Erythroblast (primary cell): ENCODE results near the gene VRK2.
"Not testable (repeated sequence)": the region's sequence is repeated elsewhere in the genome, so short reads cannot be mapped to it uniquely, and the experiment has no call there.

Source experiments
- DNase-seq, 2 experiments: peaks; one replicate each; lab custom pipeline; 2025; lab: John Stamatoyannopoulos, UW
- GATA1 ChIP-seq: IDR thresholded peaks from 2 replicates; pipeline ENCODE4 v1.6.1; 2011; ENCODE audit warnings: low read depth, mild to moderate bottlenecking, control low read depth, low read length, moderate library complexity
- POLR2A ChIP-seq: IDR thresholded peaks from 2 replicates; pipeline ENCODE4 v1.6.1; 2011; ENCODE audit warnings: mild to moderate bottlenecking, low read length

The VRK2 gene

DNA sequence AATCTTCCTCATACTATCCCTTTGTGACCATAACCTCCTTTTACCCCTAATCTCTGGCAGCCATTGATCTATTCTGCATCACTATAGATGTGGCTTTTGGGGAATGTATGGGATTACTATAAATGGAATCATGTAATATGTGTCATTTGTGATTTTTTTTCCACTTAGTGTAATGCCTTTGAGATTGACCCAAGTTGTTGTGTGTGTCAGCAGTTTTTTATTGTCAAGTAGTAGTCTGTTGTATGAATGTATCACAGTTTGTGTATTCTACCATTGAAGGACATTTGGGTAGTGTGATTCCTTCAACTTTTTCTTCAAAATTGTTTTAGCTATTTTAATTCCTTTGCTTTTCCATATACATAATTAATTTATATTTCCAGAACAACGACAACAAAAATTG, 18.6 kb downstream of the VRK2 start:
- no peak for DNase-seq
- TF ChIP-seq POLR2A = no peak
- no peak for TF ChIP-seq GATA1

DNA sequence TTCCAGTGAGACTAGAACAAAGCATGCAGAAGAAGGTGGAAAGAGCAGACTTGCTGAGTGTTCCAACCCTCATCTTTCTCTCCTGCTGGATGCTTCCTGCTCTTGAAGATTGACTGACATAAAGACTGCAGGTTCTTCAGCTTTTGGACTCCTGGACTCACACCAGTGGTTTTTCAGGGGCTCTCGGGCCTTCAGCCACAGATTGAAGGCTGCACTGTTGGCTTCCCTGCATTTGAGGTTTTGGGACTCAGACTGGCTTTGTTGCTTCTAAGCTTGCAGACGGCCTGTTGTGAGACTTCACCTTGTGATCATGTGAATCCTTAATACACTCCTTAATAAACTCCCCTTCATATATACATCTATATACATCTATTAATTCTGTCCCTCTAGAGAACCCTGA, 20.4 kb downstream of the VRK2 start:
- DNase-seq = no peak
- no peak for TF ChIP-seq POLR2A
- TF ChIP-seq GATA1 = no peak

DNA sequence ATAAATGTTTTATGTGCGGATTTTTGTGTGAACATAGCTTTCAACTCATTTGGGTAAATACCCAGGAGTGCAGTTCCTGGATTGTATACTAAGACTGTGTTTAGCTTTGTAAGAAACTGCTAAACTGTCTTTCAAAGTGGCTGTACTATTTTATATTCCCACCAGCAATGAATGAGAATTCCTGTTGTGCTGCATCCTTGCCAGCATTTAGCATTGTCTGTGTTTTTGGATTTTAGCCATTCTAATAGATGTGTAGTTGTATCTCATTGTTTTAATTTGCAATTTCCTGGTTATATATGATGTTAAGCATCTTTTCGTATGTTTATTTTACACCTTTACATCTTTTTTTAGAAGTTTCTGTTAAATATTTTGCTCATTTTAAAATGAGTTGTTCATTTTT, 24.2 kb downstream of the VRK2 start:
- no peak for DNase-seq
- no peak for TF ChIP-seq POLR2A
- TF ChIP-seq GATA1 = no peak

DNA sequence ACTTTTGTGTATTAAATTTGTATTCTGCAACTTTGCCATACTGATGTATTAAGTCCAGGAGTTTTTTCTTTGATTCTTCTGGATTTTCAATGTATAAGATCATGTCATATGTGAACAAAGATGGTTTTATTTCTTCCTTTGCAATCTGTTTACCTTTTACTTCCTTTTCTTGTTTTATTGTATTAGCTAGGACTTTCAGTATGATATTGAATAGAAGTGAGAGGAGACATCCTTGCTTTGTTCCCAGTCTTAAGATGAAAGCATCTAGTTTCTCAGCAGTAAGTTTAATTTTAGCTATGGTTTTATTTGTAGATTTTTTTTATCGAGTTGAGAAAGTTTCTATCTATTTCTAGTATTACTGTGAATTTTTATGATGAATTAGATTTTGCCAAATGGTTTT, 25.5 kb downstream of the VRK2 start:
- TF ChIP-seq GATA1 = no peak
- no peak for TF ChIP-seq POLR2A
- no peak for DNase-seq

DNA sequence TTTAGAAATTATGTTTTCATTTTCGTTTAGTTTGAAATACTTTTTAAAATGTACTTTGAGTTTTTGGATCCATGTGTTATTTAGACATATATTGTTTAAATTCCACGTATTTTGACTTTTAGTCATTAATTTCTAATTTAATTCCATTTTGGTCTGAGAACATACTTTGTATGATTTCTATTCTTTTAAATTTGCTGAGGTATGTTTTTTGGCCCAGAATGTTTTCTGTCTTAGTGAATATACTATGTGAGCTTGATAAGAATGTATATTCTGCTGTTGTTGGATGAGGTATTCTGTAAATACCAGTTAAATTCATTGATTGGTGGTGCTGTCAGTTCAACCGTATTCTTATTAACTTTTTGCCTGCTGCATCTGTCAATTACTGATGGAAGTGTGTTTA, 26.4 kb downstream of the VRK2 start:
- no peak for DNase-seq
- TF ChIP-seq POLR2A (no peak), GATA1 (no peak)

DNA sequence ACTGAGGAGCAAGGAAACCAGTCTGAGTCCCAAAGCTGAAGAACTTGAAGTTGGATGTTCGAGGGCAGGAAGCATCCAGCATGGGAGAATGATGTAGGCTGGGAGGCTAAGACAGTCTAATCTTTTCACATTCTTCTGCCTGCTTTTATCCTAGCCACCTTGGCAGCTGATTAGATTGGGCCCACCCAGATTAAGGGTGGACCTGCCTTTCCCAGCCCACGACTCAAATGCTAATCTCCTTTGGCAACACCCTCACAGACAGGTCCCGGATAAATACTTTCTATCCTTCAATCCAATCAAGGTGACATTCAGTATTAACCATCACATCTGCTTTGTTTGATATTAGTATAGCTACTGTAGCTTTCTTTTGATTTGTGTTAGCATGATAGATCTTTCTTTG, 27.1 kb downstream of the VRK2 start:
- TF ChIP-seq POLR2A (no peak), GATA1 (no peak)
- peak in 1 of 2 experiments; percentile 73 for DNase-seq

DNA sequence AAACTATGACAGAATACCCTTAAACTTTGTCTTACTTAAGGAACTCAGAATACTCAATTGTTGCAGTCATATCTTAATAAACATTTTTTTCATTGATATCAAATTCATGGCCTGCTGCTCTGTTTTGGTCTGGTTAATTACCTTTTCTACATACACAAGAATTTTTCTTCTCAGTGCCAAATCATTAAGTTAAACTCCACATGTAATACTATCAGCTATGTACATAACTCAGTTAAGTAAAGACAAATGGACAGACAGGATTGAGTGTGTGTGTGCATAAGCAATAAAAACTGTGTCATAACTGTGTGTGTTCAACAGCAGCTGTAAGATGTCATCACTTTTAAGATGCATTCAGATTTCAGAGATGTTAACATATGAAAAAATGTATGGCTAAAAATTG, 34.4 kb downstream of the VRK2 start:
- TF ChIP-seq POLR2A (no peak), GATA1 (no peak)
- DNase-seq = no peak

DNA sequence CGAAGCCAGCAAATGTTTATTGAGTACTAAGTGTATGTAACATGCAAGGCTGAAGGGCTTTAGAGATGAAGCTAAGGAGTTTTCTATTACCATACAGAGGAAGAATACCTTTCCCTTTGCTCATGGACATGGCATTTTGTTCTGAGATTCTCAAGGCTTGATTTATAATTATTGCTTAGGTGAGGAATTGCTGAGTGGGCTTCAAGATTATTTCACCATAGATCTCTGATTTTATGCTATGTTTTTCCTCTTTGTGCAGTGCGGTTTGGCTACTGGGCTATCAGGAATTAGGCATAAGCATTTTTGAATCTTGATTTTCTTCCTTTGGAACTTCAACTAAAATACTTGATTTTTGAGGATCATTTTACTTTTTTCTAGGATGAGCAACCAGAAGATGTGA, 42.5 kb downstream of the VRK2 start:
- no peak for DNase-seq
- TF ChIP-seq GATA1 = no peak
- no peak for TF ChIP-seq POLR2A

DNA sequence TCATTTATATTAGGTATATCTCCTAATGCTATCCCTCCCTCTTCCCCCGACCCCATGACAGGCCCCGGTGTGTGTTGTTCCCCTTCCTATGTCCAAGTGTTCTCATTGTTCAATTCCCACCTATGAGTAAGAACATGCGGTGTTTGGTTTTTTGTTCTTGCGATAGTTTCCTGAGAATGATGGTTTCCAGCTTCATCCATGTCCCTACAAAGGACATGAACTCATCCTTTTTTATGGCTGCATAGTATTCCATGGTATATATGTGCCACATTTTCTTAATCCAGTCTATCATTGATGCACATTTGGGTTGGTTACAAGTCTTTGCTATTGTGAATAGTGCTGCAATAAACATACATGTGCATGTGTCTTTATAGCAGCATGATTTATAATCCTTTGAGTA, 46.2 kb downstream of the VRK2 start:
- not testable (repeated sequence) for DNase-seq

DNA sequence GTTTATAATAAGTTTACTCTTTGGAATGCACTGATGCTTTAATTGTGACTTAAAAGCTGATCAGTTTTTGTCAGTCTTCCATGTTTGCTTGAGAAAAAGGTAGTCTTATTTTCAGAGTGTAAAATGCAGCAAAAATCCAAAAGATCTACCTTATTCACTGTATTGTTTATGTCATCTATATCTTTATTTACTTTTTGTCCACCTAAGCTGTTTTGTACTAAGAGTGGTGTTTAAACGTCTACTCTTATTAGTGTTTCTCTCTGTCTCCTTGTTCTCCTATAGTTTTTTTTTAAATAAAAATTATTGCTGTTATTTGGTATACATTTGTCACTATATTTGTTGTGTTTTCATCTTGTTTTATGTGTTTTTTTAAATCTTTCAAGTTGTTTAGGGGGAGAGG, 50.4 kb downstream of the VRK2 start:
- TF ChIP-seq GATA1 (no peak), POLR2A (no peak)

DNA sequence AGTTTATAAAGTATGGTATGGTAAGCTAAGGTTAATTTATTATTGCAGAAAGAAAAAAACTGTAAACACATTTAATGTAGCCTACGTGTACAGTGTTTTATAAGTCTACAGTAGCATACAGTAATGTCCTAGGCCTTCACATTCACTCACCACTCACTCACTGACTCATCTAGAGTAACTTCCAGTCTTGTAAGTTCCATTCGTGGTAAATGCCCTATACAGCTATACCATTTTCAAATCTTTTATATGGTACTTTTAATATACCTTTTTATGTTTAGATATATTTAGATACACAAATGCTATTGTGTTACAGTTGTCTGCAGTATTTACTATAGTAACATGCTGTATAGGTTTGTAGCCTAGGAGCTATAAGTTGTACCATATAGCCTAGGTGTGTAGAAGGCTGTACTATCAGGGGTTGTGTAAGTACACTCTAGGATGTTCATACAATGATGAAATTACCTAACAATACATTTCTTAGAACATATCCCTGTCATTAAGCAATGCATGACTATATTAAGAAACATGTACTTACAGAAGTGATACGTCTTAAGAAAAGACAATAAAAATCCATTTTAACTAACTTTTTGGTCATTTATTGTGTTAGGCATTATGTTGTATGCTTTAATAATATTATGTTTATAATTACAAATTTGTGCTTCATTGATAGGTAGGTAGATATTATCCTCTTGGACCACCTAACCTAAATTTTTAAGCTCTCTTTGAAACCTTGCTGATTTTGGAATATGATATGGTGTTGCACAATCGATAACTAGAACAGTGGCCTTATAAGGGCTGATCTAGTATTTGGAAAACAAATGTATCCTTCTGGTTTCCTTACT, 51.9 kb downstream of the VRK2 start:
- TF ChIP-seq POLR2A (no peak), GATA1 (no peak)
- peak; percentile 32 to 42 for DNase-seq

More for the DNA sequence above, 50.4 kb downstream of the VRK2 start:
- no peak for DNase-seq

DNA sequence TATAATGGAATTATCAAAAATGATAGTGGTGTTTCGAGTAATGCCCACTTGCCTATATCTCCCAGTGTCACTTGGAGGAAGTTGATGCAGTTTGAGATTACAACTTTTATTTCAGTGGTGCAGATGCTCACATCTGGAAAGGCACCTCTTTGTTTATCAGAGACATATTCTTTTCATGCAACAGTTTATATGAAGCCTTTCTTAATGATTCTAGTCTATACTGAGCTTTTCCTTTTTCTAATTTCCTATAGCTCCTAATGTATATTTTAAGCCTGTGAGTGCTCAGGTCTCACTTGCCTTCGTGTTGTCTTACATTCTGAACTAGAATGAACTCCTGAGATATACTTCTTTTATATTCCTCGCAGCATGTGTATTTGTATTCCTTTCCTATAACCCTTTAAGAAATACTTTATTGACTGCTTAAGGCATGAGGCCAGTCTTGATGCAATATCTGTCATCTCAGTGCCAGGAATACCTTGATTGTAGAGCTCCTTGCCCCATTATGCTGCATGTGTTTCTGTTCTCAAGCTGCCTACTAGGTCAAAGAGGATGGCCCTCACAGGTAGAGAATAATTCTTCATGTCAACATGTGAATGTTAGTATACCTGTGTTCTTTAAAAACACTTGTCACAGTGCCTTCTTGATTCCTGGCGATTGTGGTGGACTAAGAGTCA, 52.6 kb downstream of the VRK2 start:
- peak; percentile 46 to 83 for DNase-seq
- TF ChIP-seq POLR2A (no peak), GATA1 (no peak)

DNA sequence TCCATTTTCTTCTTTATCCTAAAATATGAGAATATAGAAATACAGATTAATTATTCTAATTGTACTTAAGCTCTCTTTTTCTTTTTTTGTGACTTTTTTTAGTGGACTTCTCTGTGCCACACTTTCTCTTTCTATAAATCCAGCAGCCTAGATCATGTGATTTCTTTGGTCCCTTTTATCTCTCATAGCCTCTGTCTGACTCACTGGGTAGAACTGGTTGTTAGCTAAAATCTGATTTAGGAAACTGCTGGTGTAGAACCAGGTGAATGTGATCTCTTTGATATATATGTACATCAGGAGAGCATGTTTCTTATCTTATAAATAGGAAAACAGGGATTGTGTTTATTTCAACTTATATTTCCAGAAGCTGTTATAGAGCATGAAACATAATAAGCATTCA, 54.9 kb downstream of the VRK2 start:
- TF ChIP-seq GATA1 = no peak
- no peak for TF ChIP-seq POLR2A
- DNase-seq = peak in 1 of 2 experiments; percentile 11

DNA sequence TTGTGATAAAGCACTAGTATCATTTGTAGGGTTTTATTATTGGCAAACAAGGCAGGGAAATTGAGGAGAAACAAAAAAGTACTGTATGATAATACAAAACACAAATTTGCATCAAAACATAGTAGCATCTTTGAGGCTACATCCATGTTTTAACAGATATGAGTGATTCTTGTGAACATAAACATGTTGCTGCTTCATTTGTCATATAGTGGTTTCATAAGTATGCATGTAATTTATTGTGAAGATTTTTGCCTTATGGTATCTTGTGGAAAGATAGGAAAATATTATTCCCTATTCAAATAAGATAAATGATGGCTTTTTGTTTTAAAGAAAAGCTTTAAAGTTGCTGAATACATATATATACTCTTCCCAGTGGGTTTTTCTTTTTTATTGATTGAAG, 60.3 kb downstream of the VRK2 start:
- DNase-seq = no peak
- no peak for TF ChIP-seq POLR2A
- TF ChIP-seq GATA1 = no peak
